HG02840 (cell line): ENCODE data around the gene FTO.

Experiments used
- ATAC-seq: cut with Tn5 transposase; IDR thresholded peaks from one replicate; pipeline ENCODE4 v1.9.1; 2021; ENCODE audit warnings: mild to moderate bottlenecking, moderate library complexity, moderate number of reproducible peaks; ENCODE audit not compliant: unreplicated experiment, low FRiP score

Gene FTO

DNA sequence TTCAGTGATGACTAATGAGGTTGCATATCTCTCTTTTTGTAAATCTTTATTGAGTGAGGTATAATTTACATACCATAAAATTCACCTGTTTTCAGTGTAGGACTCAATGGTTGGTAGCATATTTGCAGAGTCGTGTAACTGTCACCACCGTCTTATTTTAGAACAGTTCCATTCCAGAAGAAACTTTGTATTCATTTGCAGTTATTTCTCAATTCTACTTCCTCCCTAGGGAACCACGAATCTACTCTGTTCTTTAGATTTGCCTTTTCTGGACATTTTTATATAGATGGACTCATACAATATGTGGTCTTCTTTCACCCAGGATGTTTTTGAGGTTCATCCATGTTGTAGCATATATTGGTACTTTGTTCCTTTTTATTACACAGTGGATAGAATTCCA, 3.7 kb downstream of the FTO start:
- no peak for ATAC-seq

- ATAC-seq: no peak
Observed at GRCh38 chr16:53708490-53708889, 4.5 kb downstream of the FTO start.

DNA sequence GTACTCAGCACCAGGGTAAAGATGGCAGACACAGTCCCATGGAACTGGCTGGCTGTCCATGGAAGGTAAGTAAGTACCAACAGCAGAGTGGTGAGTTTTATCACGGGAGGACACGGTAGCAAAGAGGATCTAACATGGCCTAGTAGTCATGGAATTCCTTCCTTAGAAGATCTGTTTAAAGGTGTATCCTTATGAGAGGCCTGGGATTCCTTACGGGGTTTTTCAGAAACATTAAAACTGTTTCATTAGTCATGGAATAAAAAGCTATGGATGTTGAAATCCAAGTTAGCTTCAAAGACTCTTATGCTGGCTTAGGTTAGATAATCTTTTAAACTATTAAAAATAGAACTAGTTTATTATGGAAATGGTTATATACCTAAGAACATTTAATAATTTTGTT, 7.4 kb downstream of the FTO start:
- ATAC-seq: no peak

- no peak for ATAC-seq
Observed at GRCh38 chr16:53712065-53712464, 8.1 kb downstream of the FTO start.

GRCh38 chr16:53713403-53714204, 9.6 kb downstream of the FTO start:
- ATAC-seq: no peak

- no peak for ATAC-seq
Observed at GRCh38 chr16:53714205-53715022, 10.5 kb downstream of the FTO start.

GRCh38 chr16:53715023-53715384, 11.0 kb downstream of the FTO start:
- ATAC-seq: no peak

DNA sequence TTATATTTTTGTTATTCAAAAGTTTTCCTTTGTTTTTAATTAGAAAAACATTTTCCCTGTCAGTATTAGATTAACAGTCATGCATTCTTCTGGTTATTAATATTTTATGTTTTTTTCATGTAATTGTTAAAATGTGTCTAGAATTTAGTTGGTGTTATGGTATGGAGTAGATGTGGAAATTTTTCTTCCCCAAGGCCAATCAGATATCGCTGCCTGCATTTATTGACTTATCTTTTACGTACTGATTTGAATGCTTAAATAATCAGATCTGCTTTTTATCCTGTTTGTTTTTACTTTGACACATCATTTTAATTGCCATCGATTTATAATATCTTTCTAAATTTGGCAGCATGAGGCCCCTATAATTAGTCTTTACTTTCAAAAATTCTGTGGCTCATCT, 13.6 kb downstream of the FTO start:
- no peak for ATAC-seq

GRCh38 chr16:53721017-53721416, 17.1 kb downstream of the FTO start:
- ATAC-seq: no peak

DNA sequence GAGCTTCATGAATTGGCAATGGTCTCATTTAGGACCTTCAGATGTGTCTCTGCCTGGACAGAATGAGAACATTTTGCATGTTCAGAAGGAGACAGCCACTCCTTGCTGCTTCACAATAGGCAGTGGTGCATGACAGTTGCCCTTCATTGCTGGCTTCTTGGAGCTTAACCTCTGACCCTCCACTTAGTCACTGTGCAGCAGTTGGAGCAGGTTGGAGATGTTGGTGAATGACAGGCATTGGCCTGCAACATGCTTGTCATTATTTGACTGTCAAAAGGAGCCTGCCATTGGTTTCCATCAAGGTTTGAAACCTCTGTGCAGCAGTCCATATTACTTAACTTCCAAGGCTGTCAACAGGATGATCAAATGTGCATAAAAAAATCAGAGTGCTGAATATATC, 22.7 kb downstream of the FTO start:
- ATAC-seq: no peak

DNA sequence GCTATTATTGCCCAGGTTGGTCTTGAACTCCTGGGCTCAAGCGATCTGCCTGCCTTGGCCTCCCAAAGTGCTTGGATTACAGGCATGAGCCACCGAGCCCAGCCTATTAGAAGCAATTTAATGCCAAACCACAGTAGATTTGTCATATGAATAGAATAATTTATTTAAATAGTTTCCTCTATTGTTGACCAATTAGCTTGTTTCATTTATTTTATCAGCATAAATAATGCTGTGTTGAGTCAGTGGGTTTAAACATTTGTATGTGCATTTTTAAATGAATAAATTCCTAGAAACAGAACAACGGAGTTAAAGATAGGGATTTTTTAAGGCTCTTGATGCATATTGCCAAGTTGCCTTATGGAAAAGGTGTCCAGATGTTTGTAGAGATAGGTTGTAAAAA, 26.7 kb downstream of the FTO start:
- ATAC-seq: no peak

- no peak for ATAC-seq
Observed at GRCh38 chr16:53732296-53732929, 28.5 kb downstream of the FTO start.

GRCh38 chr16:53734908-53735307, 31.0 kb downstream of the FTO start:
- ATAC-seq: no peak

DNA sequence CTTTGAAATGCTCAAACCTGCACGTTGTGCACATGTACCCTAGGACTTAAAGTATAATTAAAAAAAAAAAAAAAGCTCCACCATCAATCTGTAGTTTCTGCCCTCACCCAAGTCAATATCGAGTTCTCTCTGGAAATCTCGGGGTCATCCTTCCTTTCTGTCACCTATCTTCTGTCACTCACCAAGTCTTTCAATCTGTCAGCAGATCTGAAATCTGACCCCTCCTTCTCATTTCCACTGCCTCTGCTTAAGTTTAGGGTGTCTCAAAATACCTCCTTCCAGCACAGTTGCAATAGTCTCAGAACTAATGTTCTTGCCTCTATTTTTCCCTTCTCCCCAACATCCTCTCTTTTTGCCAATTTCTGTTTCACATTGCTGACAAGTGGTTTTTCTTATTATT, 32.3 kb downstream of the FTO start:
- no peak for ATAC-seq

- no peak for ATAC-seq
Observed at GRCh38 chr16:53737552-53737951, 33.6 kb downstream of the FTO start.

DNA sequence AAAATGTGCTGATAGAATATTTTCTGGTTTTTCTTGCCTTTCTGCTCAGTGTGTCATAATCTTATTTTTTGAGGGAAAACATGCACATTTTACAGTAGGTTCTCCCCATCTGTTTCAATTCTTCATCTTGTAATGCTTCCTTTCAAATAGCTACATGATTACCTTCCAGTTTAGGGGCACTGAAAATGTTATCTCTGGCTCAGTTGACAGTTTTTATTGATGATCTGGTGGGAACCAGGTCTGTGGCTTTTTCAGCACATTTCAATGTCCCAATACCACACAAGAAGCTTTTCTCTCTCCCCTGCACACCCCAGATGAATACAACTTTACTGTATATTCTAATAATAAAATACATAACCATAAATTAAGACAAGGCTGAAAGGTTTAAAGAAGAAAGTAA, 36.5 kb downstream of the FTO start:
- no peak for ATAC-seq

GRCh38 chr16:53740933-53741531, 37.1 kb downstream of the FTO start:
- no peak for ATAC-seq

GRCh38 chr16:53741546-53741945, 37.6 kb downstream of the FTO start:
- no peak for ATAC-seq

- ATAC-seq: no peak
Observed at GRCh38 chr16:53743149-53743566, 39.2 kb downstream of the FTO start.

DNA sequence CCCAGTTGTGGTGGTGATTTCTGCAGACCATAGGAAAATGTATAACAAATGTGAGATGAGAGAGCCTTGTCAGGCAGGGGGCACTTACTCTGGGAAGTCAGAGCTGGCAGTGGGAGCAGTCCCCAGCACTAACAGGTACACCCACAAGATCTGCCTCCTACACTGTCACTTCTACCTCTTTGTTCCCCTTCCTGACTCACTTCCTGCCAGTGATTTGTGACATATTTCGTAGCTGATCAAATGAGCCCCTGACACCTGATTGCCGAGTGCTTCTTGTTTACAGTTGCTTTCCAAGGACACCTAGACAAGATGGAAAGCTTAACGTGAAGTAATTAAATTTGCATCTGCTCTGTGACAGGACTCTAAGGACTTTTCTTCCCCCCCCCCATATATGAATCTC, 40.5 kb downstream of the FTO start:
- no peak for ATAC-seq

DNA sequence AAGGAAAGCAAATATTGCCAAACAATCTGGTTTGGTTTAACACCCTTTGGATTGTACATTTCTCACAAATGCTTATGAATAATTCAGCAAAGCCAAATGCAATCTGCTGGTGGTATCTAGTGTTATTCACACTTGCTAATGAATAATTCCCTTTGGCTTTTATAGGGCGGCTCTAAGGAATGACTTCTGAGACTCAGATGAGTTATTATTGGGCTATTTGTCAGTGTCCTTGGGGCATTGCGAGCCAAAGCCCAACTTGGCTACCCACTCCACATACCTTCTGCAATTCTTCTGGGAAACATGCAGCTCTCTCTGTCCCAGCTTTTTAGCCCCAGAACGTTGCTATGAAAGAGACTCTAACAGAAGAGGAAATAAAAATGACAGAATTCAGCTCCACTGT, 41.1 kb downstream of the FTO start:
- no peak for ATAC-seq
